Measurements from ENCODE around the gene ATG5.

- TF ChIP-seq CTCF (IDR thresholded peaks at IDR 0.05; ENCODE audit: insufficient read depth, low read length, poor library complexity, severe bottlenecking) (no peak), EZH2phosphoT487 (conservative IDR thresholded peaks at IDR 0.05; ENCODE audit: low read length) (no peak)
Measured at GRCh38 chr6:106199998-106200397, 125.6 kb downstream of the ATG5 start.

Measured in SU-DHL-6 (cell line).